BE2C (cell line): ENCODE measurements around the gene RPS27.
"Not testable (repeated sequence)": the region's sequence is repeated elsewhere in the genome, so short reads cannot be mapped to it uniquely, and the experiment has no call there.

Experiments used
- DNase-seq: peaks from one replicate; pipeline ENCODE4 v3.0.0-alpha.2; 2020
- H3K27me3 ChIP-seq: fragments of 250-450 bp; sonication (Bioruptor Pico); 2 replicates; pipeline ENCODE4 v1.5.1; 2020; ENCODE audit warnings: mild to moderate bottlenecking
- H3K36me3 ChIP-seq: fragments of 250-450 bp; sonication (Bioruptor Pico); 2 replicates; pipeline ENCODE4 v1.5.1; 2020; ENCODE audit warnings: mild to moderate bottlenecking
- H3K4me1 ChIP-seq: fragments of 250-450 bp; sonication (Bioruptor Pico); 2 replicates; pipeline ENCODE4 v1.5.1; 2020
- H3K4me3 ChIP-seq: 2 replicates; pipeline ENCODE4 v1.5.1; 2011; ENCODE audit warnings: low read depth, low read length
- H3K9me3 ChIP-seq: fragments of 250-450 bp; sonication (Bioruptor Pico); 2 replicates; pipeline ENCODE4 v1.5.1; 2020
- TF ChIP-seq, protein P1 (sequence below): IDR thresholded peaks from 2 replicates; pipeline ENCODE4 v1.5.1; 2012; ENCODE audit warnings: mild to moderate bottlenecking, low read depth, low read length

The RPS27 gene

DNA sequence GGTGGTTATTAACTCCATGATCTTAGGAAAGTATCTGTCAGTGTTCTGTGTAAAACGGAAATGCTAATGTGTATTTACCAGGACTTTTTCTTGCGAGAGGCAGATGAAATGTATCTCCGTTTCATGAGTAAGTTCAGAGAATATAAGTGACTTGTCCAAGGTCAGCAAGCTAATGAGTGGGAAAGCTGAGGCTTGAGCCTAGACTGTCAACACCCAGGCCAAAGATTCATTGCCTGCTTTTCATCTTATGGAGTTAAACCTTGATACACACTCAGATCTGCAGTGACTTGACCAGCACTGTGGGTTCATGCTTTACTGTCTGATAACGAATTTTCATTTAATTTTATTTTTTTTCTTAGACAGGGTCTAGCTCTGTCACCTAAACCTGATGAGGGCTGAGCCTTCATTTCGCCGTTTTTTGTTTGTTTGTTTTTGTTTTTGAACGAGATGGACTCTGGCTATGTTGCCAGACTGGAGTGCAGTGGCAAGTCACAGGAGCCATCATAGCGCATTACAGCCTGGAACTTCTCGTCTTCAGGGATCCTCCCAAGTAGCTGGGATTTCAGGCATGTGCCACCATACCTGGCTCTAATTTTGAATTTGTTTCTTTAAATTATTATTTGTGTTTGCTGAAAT lies 12.2 kb upstream of the RPS27 start:
- Histone ChIP-seq H3K9me3 (no peaks in the 10 kb centered on the region), H3K36me3 (peaks cover 25% of the 10 kb centered on the region), H3K4me3 (peak overlapping the region; percentile 94), H3K4me1 (no peaks in the 10 kb centered on the region), H3K27me3 (no peaks in the 10 kb centered on the region)
- DNase-seq: no peak
- TF ChIP-seq, protein P1, sequence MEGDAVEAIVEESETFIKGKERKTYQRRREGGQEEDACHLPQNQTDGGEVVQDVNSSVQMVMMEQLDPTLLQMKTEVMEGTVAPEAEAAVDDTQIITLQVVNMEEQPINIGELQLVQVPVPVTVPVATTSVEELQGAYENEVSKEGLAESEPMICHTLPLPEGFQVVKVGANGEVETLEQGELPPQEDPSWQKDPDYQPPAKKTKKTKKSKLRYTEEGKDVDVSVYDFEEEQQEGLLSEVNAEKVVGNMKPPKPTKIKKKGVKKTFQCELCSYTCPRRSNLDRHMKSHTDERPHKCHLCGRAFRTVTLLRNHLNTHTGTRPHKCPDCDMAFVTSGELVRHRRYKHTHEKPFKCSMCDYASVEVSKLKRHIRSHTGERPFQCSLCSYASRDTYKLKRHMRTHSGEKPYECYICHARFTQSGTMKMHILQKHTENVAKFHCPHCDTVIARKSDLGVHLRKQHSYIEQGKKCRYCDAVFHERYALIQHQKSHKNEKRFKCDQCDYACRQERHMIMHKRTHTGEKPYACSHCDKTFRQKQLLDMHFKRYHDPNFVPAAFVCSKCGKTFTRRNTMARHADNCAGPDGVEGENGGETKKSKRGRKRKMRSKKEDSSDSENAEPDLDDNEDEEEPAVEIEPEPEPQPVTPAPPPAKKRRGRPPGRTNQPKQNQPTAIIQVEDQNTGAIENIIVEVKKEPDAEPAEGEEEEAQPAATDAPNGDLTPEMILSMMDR: no peak

GRCh38 chr1:153979091-153979490 lies 11.5 kb upstream of the RPS27 start:
- DNase-seq, H3K4me3 ChIP-seq, H3K9me3 ChIP-seq, H3K27me3 ChIP-seq, H3K4me1 ChIP-seq: not testable (repeated sequence)
- peaks cover 18% of the 10 kb centered on the region for H3K36me3 ChIP-seq

DNA sequence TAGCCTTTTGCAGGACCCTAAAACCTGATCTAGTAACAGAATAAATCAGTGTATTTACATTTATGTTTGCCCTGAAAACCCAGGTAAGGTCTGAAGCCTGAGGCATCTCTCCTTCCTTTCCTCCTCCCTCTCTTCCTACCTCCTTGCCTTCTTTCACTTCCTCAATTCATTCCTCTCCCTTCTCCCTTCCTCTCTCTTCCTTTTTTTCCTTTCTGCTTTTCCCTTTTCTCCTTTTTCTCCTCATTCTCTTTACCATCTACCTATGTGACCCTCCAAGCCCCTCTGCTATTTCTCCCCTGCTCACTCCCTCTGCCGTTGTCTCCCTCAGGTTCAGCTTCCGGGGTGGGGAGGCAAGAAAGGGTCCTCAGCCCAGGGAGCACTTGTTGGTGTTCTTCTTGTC lies 8.8 kb upstream of the RPS27 start:
- DNase-seq: not testable (repeated sequence)

GRCh38 chr1:153984123-153984894 lies 6.3 kb upstream of the RPS27 start:
- H3K4me3 ChIP-seq: no peak overlapping the region
- DNase-seq: no peak
- peaks cover 7% of the 10 kb centered on the region for H3K4me1 ChIP-seq
- H3K36me3 ChIP-seq: no peaks in the 10 kb centered on the region
- no peaks in the 10 kb centered on the region for H3K27me3 ChIP-seq
- H3K9me3 ChIP-seq: no peaks in the 10 kb centered on the region
- TF ChIP-seq, protein P1: no peak

More for the DNA sequence above, 8.8 kb upstream of the RPS27 start:
- H3K9me3 ChIP-seq, H3K36me3 ChIP-seq, H3K4me3 ChIP-seq, H3K27me3 ChIP-seq, H3K4me1 ChIP-seq: not testable (repeated sequence)

DNA sequence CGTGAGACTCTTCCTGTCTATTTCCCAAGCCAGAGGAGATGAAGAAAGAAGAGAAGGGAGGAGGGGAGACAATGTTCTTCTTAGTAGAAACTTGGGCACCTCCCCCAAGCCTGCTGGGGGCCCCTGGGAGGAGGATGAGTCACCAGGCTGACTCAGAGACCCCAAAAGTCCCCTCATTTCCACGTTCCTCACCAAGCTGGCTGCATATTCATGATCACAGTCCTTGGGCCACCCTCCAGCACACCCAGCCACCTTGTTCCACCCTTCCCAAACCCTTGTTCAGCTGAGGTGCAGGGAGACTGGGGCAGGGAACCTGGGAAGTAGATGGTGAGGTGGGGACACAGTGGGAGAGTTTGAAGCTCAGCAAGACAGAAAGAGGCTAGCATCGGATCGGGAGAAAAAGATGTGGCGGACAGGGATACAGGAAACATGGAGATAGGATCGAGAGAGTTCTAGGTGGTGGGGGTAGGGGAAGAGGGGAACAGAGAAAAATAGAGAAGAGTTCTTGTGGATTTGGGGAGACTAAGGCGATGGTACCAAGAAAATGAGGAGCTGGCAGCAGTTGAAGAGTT lies 5.1 kb upstream of the RPS27 start:
- DNase-seq: no peak
- TF ChIP-seq, protein P1: no peak
- Histone ChIP-seq H3K4me1 (peaks cover 7% of the 10 kb centered on the region), H3K4me3 (peak overlapping the region; percentile 70), H3K36me3 (no peaks in the 10 kb centered on the region), H3K27me3 (no peaks in the 10 kb centered on the region), H3K9me3 (no peaks in the 10 kb centered on the region)

- Histone ChIP-seq H3K9me3 (no peaks in the 10 kb centered on the region), H3K36me3 (peaks cover 5% of the 10 kb centered on the region), H3K4me1 (peaks cover 7% of the 10 kb centered on the region), H3K27me3 (no peaks in the 10 kb centered on the region), H3K4me3 (peak within 1 kb of the TSS; percentile 70)
- TF ChIP-seq, protein P1: no peak
- peak; percentile 86 for DNase-seq
These were observed 4.4 kb upstream of the RPS27 start, which contains the start of gene RAB13 for GRCh38 chr1:153985941-153986761. Gene RAB13, minus strand, starts transcription at chr1:153986339. Its CDS starts 103 bp downstream, at chr1:153986236.
